ENCODE results near the gene S100P.
"Not testable (repeated sequence)": the region's sequence is repeated elsewhere in the genome, so short reads cannot be mapped to it uniquely, and the experiment has no call there.

DNA sequence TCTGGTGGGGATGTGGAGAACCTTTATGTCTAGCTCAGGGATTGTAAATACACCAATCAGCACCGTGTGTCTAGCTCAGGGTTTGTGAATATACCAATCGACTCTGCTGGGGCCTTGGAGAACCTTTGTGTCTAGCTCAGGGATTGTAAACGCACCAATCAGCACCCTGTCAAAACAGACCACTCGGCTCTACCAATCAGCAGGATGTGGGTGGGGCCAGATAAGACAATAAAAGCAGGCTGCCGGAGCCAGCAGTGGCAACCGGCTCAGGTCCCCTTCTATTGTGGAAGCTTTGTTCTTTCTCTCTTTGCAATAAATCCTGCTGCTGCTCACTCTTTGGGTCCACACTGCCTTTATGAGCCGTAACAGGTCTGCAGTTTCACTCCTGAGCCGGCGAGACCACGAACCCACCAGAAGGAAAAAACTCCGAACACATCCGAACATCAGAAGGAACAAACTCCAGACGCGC, 20.5 kb upstream of the S100P start:
- not testable (repeated sequence) for TF ChIP-seq EZH2 (IDR thresholded peaks at IDR 0.05; ENCODE audit: insufficient read depth, poor library complexity, severe bottlenecking); EZH2phosphoT487 (IDR thresholded peaks at IDR 0.05; ENCODE audit: insufficient read depth, low read depth)

Data from GM23248 (cell line).